CD8-positive, alpha-beta memory T cell (primary cell): Measurements from ENCODE around the gene ABCF1. TPM values are rescaled to one million over a fixed set of nuclear protein-coding genes. Genes with fewer than 3 reads are reported as not detected.

Experiments used
- CTCF ChIA-PET: fragments of 350-600 bp; sonication (Branson Sonifier 250); formaldehyde crosslinking; loops from one replicate; lab custom pipeline; 2021; ENCODE audit warnings: antibody characterized with exemption; lab: Charles Lee
- POLR2A ChIA-PET: fragments of 350-600 bp; sonication (Branson Sonifier 250); formaldehyde crosslinking; loops from one replicate; lab custom pipeline; 2021; ENCODE audit warnings: antibody characterized with exemption; lab: Charles Lee
- DNase-seq, 5 donors: peaks; one replicate each; pipeline versions ENCODE4 v3.0.0 to v3.0.0-alpha.2; 2020 to 2022; ENCODE audit warnings: mixed read lengths in 1 of 5
- H3K27ac ChIP-seq: one replicate; pipeline ENCODE4 v1.7.0; 2013; ENCODE audit warnings: low read depth, mild to moderate bottlenecking, low read length, moderate library complexity
- H3K27me3 ChIP-seq: 2 replicates; pipeline ENCODE4 v1.7.0; 2013; ENCODE audit warnings: low read length, mild to moderate bottlenecking; ENCODE audit not compliant: insufficient read depth, poor library complexity, severe bottlenecking
- H3K36me3 ChIP-seq: 2 replicates; pipeline ENCODE4 v1.7.0; 2013; ENCODE audit warnings: mild to moderate bottlenecking, low read length, moderate library complexity; ENCODE audit not compliant: insufficient read depth
- H3K4me1 ChIP-seq: 2 replicates; pipeline ENCODE4 v1.7.0; 2013; ENCODE audit warnings: mild to moderate bottlenecking, low read length, moderate library complexity; ENCODE audit not compliant: insufficient read depth
- H3K4me3 ChIP-seq: 2 replicates; pipeline ENCODE4 v1.7.0; 2013; ENCODE audit warnings: mild to moderate bottlenecking, low read length
- H3K9me3 ChIP-seq: 2 replicates; pipeline ENCODE4 v1.7.0; 2013; ENCODE audit warnings: mild to moderate bottlenecking, low read length
- H3K27ac Mint-ChIP-seq, 8 donors: one replicate each; pipeline ENCODE4 v1.8.0; 2020 to 2021; ENCODE audit warnings: mixed read lengths in 8 of 8, mild to moderate bottlenecking in 6 of 8, inconsistent platforms in 3 of 8, moderate library complexity in 3 of 8
- H3K27me3 Mint-ChIP-seq, 2 donors: one replicate each; pipeline ENCODE4 v1.8.0; 2020 to 2021; ENCODE audit warnings: mixed read lengths in 2 of 2, mild to moderate bottlenecking in 1 of 2, moderate library complexity in 1 of 2
- H3K36me3 Mint-ChIP-seq, 3 donors: one replicate each; pipeline ENCODE4 v1.8.0; 2020 to 2021; ENCODE audit warnings: mixed read lengths in 3 of 3, inconsistent platforms in 1 of 3, mild to moderate bottlenecking in 1 of 3
- H3K4me1 Mint-ChIP-seq, 3 donors: one replicate each; pipeline ENCODE4 v1.8.0; 2020 to 2021; ENCODE audit warnings: mixed read lengths in 3 of 3, inconsistent platforms in 1 of 3, mild to moderate bottlenecking in 1 of 3
- H3K4me3 Mint-ChIP-seq, 7 donors: one replicate each; pipeline ENCODE4 v1.8.0; 2020 to 2021; ENCODE audit warnings: mixed read lengths in 7 of 7, mild to moderate bottlenecking in 6 of 7, moderate library complexity in 4 of 7, inconsistent platforms in 2 of 7
- H3K9me3 Mint-ChIP-seq, 5 donors: one replicate each; pipeline ENCODE4 v1.8.0; 2020 to 2022; ENCODE audit warnings: mixed read lengths in 5 of 5, mild to moderate bottlenecking in 3 of 5, moderate library complexity in 2 of 5, inconsistent platforms in 1 of 5
- polyA plus RNA-seq: library from polyadenylated mRNA; unstranded; fragments of 300-500 nt; fragmentation: Illumina TruSeq; gene quantifications from one replicate; pipeline ENCODE4 v1.2.3, GENCODE V29; 2021
- total RNA-seq, 2 experiments: library from RNA; stranded (reverse); gene quantifications; one replicate each; pipeline ENCODE4 v1.2.3, GENCODE V29; 2021

Gene ABCF1
- total and polyA plus RNA-seq, 3 experiments from 2014 or later = 54.0 to 133 (median 127) TPM

GRCh38 chr6:30560930-30561329 lies 10.3 kb upstream of the ABCF1 start:
- no peaks in the 10 kb centered on the region for H3K9me3 ChIP-seq
- H3K36me3 Mint-ChIP-seq = peaks cover 5 to 43% (median 6%) of the 10 kb centered on the region in 3 donors
- no peak overlapping the region for H3K27ac ChIP-seq
- no peak overlapping the region for H3K4me3 Mint-ChIP-seq
- no peak for DNase-seq
- peaks cover 0 to 4% of the 10 kb centered on the region in 2 donors for H3K27me3 Mint-ChIP-seq
- no peaks in the 10 kb centered on the region for H3K9me3 Mint-ChIP-seq
- H3K36me3 ChIP-seq = peaks cover 11% of the 10 kb centered on the region
- H3K27ac Mint-ChIP-seq = peak overlapping the region in 1 of 8 donors; percentile 37
- POLR2A ChIA-PET = no interaction called here
- H3K4me3 ChIP-seq = no peak overlapping the region
- peaks cover 13% of the 10 kb centered on the region for H3K4me1 ChIP-seq
- no peaks in the 10 kb centered on the region for H3K27me3 ChIP-seq
- peaks cover 19 to 46% (median 37%) of the 10 kb centered on the region in 3 donors for H3K4me1 Mint-ChIP-seq
- CTCF ChIA-PET = interaction anchor here (0.7 kb wide), 1 partner anchor 16 kb away, joined by 3 read pairs; no protein-coding TSS in a partner anchor

GRCh38 chr6:30562470-30563425 lies 8.5 kb upstream of the ABCF1 start:
- Histone ChIP-seq H3K4me1 (peaks cover 10% of the 10 kb centered on the region), H3K4me3 (no peak overlapping the region), H3K27me3 (no peaks in the 10 kb centered on the region), H3K36me3 (peaks cover 11% of the 10 kb centered on the region), H3K9me3 (no peaks in the 10 kb centered on the region), H3K27ac (no peak overlapping the region)
- H3K27me3 Mint-ChIP-seq = no peaks in the 10 kb centered on the region
- peak overlapping the region in 1 of 7 donors; percentile 70 for H3K4me3 Mint-ChIP-seq
- peak overlapping the region in 6 of 8 donors; percentile 6 to 90 (median 54) for H3K27ac Mint-ChIP-seq
- DNase-seq = no peak
- POLR2A ChIA-PET = interaction anchor here (1.2 kb wide), 1 partner anchor 8 kb away, joined by 5 read pairs; the partner anchor contains the start of gene ABCF1
- peaks cover 11 to 33% (median 25%) of the 10 kb centered on the region in 3 donors for H3K4me1 Mint-ChIP-seq
- H3K36me3 Mint-ChIP-seq = peaks cover 5 to 28% (median 6%) of the 10 kb centered on the region in 3 donors
- H3K9me3 Mint-ChIP-seq = no peaks in the 10 kb centered on the region
- CTCF ChIA-PET = interaction anchor here (0.7 to 2.1 kb wide), 4 partner anchors 8 to 21 kb away, joined by 3 to 8 read pairs (median 3); partner anchors contain the start of gene ABCF1

GRCh38 chr6:30564114-30564513 lies 7.1 kb upstream of the ABCF1 start:
- no peak overlapping the region for H3K4me3 ChIP-seq
- Mint-ChIP-seq H3K4me3 (peak overlapping the region in 1 of 7 donors; percentile 12), H3K27ac (peak overlapping the region in 5 of 8 donors; percentile 2 to 51 (median 17)), H3K27me3 (no peaks in the 10 kb centered on the region), H3K9me3 (no peaks in the 10 kb centered on the region), H3K36me3 (peaks cover 5 to 25% (median 6%) of the 10 kb centered on the region in 3 donors), H3K4me1 (peaks cover 7 to 26% (median 22%) of the 10 kb centered on the region in 3 donors)
- H3K27me3 ChIP-seq = no peaks in the 10 kb centered on the region
- no peaks in the 10 kb centered on the region for H3K9me3 ChIP-seq
- ChIA-PET POLR2A (no interaction called here), CTCF (interaction anchor here (1.0 to 2.1 kb wide), 3 partner anchors 13 to 34 kb away, joined by 3 to 8 read pairs (median 4); no protein-coding TSS in a partner anchor)
- H3K36me3 ChIP-seq = peaks cover 11% of the 10 kb centered on the region
- DNase-seq = no peak
- peaks cover 4% of the 10 kb centered on the region for H3K4me1 ChIP-seq
- no peak overlapping the region for H3K27ac ChIP-seq

- H3K9me3 ChIP-seq = no peaks in the 10 kb centered on the region
Observed at GRCh38 chr6:30565772-30566171, 5.5 kb upstream of the ABCF1 start.

GRCh38 chr6:30568245-30568644 lies 3.0 kb upstream of the ABCF1 start:
- H3K27me3 Mint-ChIP-seq = no peaks in the 10 kb centered on the region
- CTCF ChIA-PET = no interaction called here
- peak in 3 of 5 donors; percentile 40 to 74 (median 41) for DNase-seq

More at GRCh38 chr6:30565772-30566171, 5.5 kb upstream of the ABCF1 start:
- ChIA-PET CTCF (interaction anchor here (0.9 to 2.2 kb wide), 4 partner anchors 12 to 30 kb away, joined by 3 to 6 read pairs (median 5); no protein-coding TSS in a partner anchor), POLR2A (interaction anchor here (0.6 to 1.1 kb wide), 2 partner anchors 8 to 115 kb away, joined by 3 to 6 read pairs; partner anchors contain the start of gene PRR3)
- no peaks in the 10 kb centered on the region for H3K27me3 ChIP-seq
- peaks cover 11% of the 10 kb centered on the region for H3K36me3 ChIP-seq
- H3K4me3 Mint-ChIP-seq = peak overlapping the region in 1 of 7 donors; percentile 69
- no peak for DNase-seq
- H3K36me3 Mint-ChIP-seq = peaks cover 5 to 18% (median 6%) of the 10 kb centered on the region in 3 donors
- peak overlapping the region in 3 of 8 donors; percentile 23 to 70 (median 45) for H3K27ac Mint-ChIP-seq
- no peak overlapping the region for H3K4me3 ChIP-seq
- no peak overlapping the region for H3K27ac ChIP-seq
- peaks cover 22 to 31% (median 26%) of the 10 kb centered on the region in 3 donors for H3K4me1 Mint-ChIP-seq
- H3K4me1 ChIP-seq = peaks cover 14% of the 10 kb centered on the region
- H3K9me3 Mint-ChIP-seq = no peaks in the 10 kb centered on the region
- no peaks in the 10 kb centered on the region for H3K27me3 Mint-ChIP-seq

GRCh38 chr6:30570263-30570662 lies 979 bp upstream of the ABCF1 start:
- peaks cover 0 to 22% (median 0%) of the 10 kb centered on the region in 3 donors for H3K36me3 Mint-ChIP-seq
- POLR2A ChIA-PET = interaction anchor here (0.7 to 2.8 kb wide), 10 partner anchors 8 to 1834 kb away, joined by 3 to 32 read pairs (median 8); partner anchors contain the start of genes GNL1, MRPS18B, PPP1R10 and PRR3
- H3K27me3 Mint-ChIP-seq = no peaks in the 10 kb centered on the region
- no peaks in the 10 kb centered on the region for H3K36me3 ChIP-seq
- no peaks in the 10 kb centered on the region for H3K9me3 Mint-ChIP-seq
- peaks cover 62 to 67% (median 66%) of the 10 kb centered on the region in 3 donors for H3K4me1 Mint-ChIP-seq
- CTCF ChIA-PET = interaction anchor here (0.6 to 2.4 kb wide), 8 partner anchors 13 to 152 kb away, joined by 3 to 12 read pairs (median 4); partner anchors contain the start of genes MRPS18B and PRR3
- peak overlapping the region; percentile 96 to 100 (median 100) for H3K27ac Mint-ChIP-seq
- peaks cover 47% of the 10 kb centered on the region for H3K4me1 ChIP-seq
- DNase-seq = no peak
- H3K27ac ChIP-seq = peak overlapping the region; percentile 94
- H3K4me3 ChIP-seq = peak overlapping the region; percentile 92
- no peaks in the 10 kb centered on the region for H3K27me3 ChIP-seq
- H3K9me3 ChIP-seq = no peaks in the 10 kb centered on the region
- peak overlapping the region; percentile 92 to 100 (median 98) for H3K4me3 Mint-ChIP-seq

More at GRCh38 chr6:30568245-30568644, 3.0 kb upstream of the ABCF1 start:
- Mint-ChIP-seq H3K36me3 (peaks cover 0 to 11% (median 0%) of the 10 kb centered on the region in 3 donors), H3K4me3 (peak overlapping the region in 5 of 7 donors; percentile 28 to 80 (median 54)), H3K4me1 (peaks cover 45 to 48% (median 48%) of the 10 kb centered on the region in 3 donors), H3K9me3 (no peaks in the 10 kb centered on the region), H3K27ac (peak overlapping the region in 6 of 8 donors; percentile 45 to 85 (median 71))
- H3K4me1 ChIP-seq = peaks cover 30% of the 10 kb centered on the region
- H3K9me3 ChIP-seq = no peaks in the 10 kb centered on the region
- POLR2A ChIA-PET = interaction anchor here (0.7 kb wide), 1 partner anchor 163 kb away, joined by 3 read pairs; no protein-coding TSS in a partner anchor
- no peak overlapping the region for H3K4me3 ChIP-seq
- no peak overlapping the region for H3K27ac ChIP-seq
- H3K36me3 ChIP-seq = peaks cover 2% of the 10 kb centered on the region
- H3K27me3 ChIP-seq = no peaks in the 10 kb centered on the region

GRCh38 chr6:30570740-30571074 lies 535 bp upstream of the ABCF1 start:
- H3K9me3 Mint-ChIP-seq = no peaks in the 10 kb centered on the region
- Histone ChIP-seq H3K27ac (peak overlapping the region; percentile 94), H3K4me1 (peaks cover 51% of the 10 kb centered on the region), H3K4me3 (peak overlapping the region; percentile 92), H3K9me3 (no peaks in the 10 kb centered on the region), H3K36me3 (no peaks in the 10 kb centered on the region), H3K27me3 (no peaks in the 10 kb centered on the region)
- H3K36me3 Mint-ChIP-seq = peaks cover 0 to 25% (median 0%) of the 10 kb centered on the region in 3 donors
- peaks cover 63 to 69% (median 69%) of the 10 kb centered on the region in 3 donors for H3K4me1 Mint-ChIP-seq
- H3K27ac Mint-ChIP-seq = peak overlapping the region; percentile 96 to 100 (median 100)
- H3K27me3 Mint-ChIP-seq = no peaks in the 10 kb centered on the region
- H3K4me3 Mint-ChIP-seq = peak overlapping the region; percentile 92 to 100 (median 98)
- ChIA-PET CTCF (interaction anchor here (0.7 to 2.4 kb wide), 12 partner anchors 9 to 160 kb away, joined by 3 to 12 read pairs (median 3); partner anchors contain the start of genes DHX16, MRPS18B and PRR3), POLR2A (interaction anchor here (0.7 to 2.8 kb wide), 14 partner anchors 9 to 1834 kb away, joined by 3 to 32 read pairs (median 6); partner anchors contain the start of genes GNL1, MRPS18B, PPP1R10 and PRR3)
- no peak for DNase-seq
